Measurements from ENCODE around the gene TOR1A.

DNA sequence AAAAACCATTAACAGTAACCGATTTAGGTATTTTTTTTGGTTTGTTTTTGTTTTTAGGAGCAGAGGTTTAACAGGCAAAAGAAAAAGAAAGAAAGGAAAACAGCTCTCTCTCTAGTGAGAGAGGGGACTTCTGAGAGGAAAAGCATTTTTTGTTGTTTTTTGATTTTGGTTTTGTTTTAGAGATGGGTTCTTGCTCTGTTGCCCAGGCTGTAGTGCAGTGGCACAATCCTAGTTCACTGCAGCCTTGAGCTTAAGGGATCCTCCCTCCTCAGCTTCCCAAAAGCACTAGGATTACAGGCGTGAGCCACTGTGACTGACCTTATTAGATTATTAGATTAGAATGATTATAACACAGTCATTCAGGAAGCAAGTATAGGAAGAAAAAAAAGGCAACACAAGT lies 21.4 kb upstream of the TOR1A start:
- TF ChIP-seq, protein P1, sequence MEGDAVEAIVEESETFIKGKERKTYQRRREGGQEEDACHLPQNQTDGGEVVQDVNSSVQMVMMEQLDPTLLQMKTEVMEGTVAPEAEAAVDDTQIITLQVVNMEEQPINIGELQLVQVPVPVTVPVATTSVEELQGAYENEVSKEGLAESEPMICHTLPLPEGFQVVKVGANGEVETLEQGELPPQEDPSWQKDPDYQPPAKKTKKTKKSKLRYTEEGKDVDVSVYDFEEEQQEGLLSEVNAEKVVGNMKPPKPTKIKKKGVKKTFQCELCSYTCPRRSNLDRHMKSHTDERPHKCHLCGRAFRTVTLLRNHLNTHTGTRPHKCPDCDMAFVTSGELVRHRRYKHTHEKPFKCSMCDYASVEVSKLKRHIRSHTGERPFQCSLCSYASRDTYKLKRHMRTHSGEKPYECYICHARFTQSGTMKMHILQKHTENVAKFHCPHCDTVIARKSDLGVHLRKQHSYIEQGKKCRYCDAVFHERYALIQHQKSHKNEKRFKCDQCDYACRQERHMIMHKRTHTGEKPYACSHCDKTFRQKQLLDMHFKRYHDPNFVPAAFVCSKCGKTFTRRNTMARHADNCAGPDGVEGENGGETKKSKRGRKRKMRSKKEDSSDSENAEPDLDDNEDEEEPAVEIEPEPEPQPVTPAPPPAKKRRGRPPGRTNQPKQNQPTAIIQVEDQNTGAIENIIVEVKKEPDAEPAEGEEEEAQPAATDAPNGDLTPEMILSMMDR (IDR thresholded peaks at IDR 0.05): no peak
- no peak for TF ChIP-seq POLR2A (IDR thresholded peaks at IDR 0.05)

All from vagina (tissue), 2 donors.